ENCODE data around the gene LBHD1.
A peak's percentile ranks its signal among the peaks of the same experiment; 100 is the strongest.

Gene LBHD1

GRCh38 chr11:62689421-62690183 lies 17.5 kb upstream of the LBHD1 start, which contains the start of gene LRRN4CL:
Gene LRRN4CL, minus strand, starts transcription at chr11:62689530. Its CDS starts 1,022 bp downstream, at chr11:62688508.
- H3K27ac ChIP-seq (ENCODE audit: low read depth, low read length), result no peak within 1 kb of the TSS
- 86% methylated on average over 9 of the region's 11 CpGs for WGBS
- H3K4me3 ChIP-seq (ENCODE audit: low read length), result no peak within 1 kb of the TSS
- no peaks in the 10 kb centered on the region for H3K9me3 ChIP-seq (ENCODE audit: insufficient read depth, low read depth, low read length)
- peaks cover 44% of the 10 kb centered on the region for H3K36me3 ChIP-seq (ENCODE audit: insufficient read depth, low read length)
- no peak within 1 kb of the TSS; the same call in 1 of the 2 replicates for H3K9ac ChIP-seq (ENCODE audit: low read depth, low read length)
- H3K4me1 ChIP-seq (ENCODE audit: insufficient read depth, low read length), result no peaks in the 10 kb centered on the region
- H3K27me3 ChIP-seq (ENCODE audit: insufficient read depth, low read length), result no peaks in the 10 kb centered on the region

GRCh38 chr11:62688491-62688890 lies 16.4 kb upstream of the LBHD1 start:
- Histone ChIP-seq H3K27me3 (ENCODE audit: insufficient read depth, low read length) (no peaks in the 10 kb centered on the region), H3K36me3 (ENCODE audit: insufficient read depth, low read length) (peaks cover 34% of the 10 kb centered on the region), H3K27ac (ENCODE audit: low read depth, low read length) (no peak overlapping the region), H3K4me1 (ENCODE audit: insufficient read depth, low read length) (no peaks in the 10 kb centered on the region), H3K4me3 (ENCODE audit: low read length) (no peak overlapping the region), H3K9me3 (ENCODE audit: insufficient read depth, low read depth, low read length) (no peaks in the 10 kb centered on the region), H3K9ac (ENCODE audit: low read depth, low read length) (no peak overlapping the region)
- 90% methylated on average over 1 of the region's 1 CpG for WGBS

DNA sequence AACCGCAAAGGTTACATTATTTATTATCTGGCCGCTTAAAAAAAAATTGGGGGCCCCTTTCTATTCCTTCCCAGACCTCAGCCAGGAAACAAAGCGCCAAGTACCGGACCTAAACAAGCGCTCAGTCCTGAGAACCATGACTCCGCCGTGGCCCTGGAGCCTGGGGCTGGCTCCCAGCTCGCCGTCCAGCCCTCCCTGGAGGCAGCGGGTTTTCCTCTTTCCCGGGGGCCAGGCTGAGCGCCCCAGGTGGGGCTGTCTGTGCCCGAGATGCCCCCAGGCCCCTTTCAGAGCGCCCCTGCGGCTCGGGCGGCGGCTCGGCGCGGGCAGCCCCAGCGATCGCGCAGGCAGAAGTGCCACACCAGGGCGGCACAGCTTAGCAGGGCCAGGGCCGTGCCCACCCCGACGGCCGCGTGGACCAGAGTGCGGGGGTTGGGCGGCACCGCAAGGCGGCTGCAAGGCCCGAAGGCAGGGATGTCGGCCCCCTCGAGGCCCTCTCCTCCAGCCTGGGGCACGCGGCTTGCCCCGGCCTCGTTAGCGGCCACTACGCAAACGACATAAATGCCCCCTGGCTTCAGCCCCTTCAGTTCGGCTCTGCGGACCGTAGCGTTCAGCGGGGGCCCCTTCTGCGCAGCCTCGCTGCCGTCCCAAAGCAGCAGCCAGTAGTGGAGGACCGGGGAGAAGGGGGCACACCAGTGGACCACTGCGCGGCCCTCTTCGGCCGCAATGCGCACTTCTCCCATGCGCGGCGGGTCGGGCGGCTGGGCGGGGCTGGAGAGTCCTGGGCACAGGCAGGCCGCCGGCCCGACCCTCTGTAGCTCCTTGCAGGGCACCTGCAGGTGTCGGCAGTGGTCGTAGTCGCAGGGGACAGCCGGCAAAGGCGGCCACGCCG lies 15.7 kb upstream of the LBHD1 start:
- WGBS, result 94% methylated on average over 74 of the region's 74 CpGs
- Histone ChIP-seq H3K27me3 (ENCODE audit: insufficient read depth, low read length) (no peaks in the 10 kb centered on the region), H3K4me1 (ENCODE audit: insufficient read depth, low read length) (no peaks in the 10 kb centered on the region), H3K36me3 (ENCODE audit: insufficient read depth, low read length) (peaks cover 27% of the 10 kb centered on the region), H3K9ac (ENCODE audit: low read depth, low read length) (no peak overlapping the region), H3K9me3 (ENCODE audit: insufficient read depth, low read depth, low read length) (no peaks in the 10 kb centered on the region), H3K4me3 (ENCODE audit: low read length) (no peak overlapping the region), H3K27ac (ENCODE audit: low read depth, low read length) (no peak overlapping the region)

GRCh38 chr11:62682518-62682917 lies 10.5 kb upstream of the LBHD1 start:
- no peak overlapping the region for H3K27ac ChIP-seq (ENCODE audit: low read depth, low read length)
- no peaks in the 10 kb centered on the region for H3K27me3 ChIP-seq (ENCODE audit: insufficient read depth, low read length)
- no peak overlapping the region for H3K9ac ChIP-seq (ENCODE audit: low read depth, low read length)
- H3K9me3 ChIP-seq (ENCODE audit: insufficient read depth, low read depth, low read length), result no peaks in the 10 kb centered on the region
- 93% methylated on average over 7 of the region's 7 CpGs for WGBS
- peaks cover 6% of the 10 kb centered on the region; the same call in 1 of the 2 replicates for H3K4me1 ChIP-seq (ENCODE audit: insufficient read depth, low read length)
- peaks cover 5% of the 10 kb centered on the region for H3K36me3 ChIP-seq (ENCODE audit: insufficient read depth, low read length)
- no peak overlapping the region for H3K4me3 ChIP-seq (ENCODE audit: low read length)

DNA sequence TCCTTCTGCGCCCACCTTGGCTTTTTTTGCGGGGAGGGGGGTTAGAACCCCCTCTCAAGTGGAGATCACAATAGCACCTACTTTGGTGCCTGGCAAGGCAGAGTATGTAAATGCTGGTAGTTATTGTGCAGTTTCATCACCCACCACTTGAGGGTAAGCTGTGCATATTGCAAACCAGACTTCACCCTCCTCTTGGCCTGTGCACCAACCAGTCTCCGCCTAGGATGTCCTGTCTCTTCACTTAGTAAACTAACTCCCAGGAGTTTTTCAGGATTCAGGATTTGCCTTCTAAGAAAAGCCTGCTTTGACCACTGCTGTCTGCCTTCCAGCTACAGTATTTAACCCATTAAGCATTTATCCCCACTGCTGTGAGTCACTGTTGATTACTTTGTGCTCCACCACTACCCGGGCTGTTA lies 8.8 kb upstream of the LBHD1 start:
- H3K27me3 ChIP-seq (ENCODE audit: insufficient read depth, low read length), result no peaks in the 10 kb centered on the region
- WGBS, result 87% methylated on average over 4 of the region's 4 CpGs
- peaks cover 7% of the 10 kb centered on the region; the same call in 1 of the 2 replicates for H3K4me1 ChIP-seq (ENCODE audit: insufficient read depth, low read length)
- H3K36me3 ChIP-seq (ENCODE audit: insufficient read depth, low read length), result peaks cover 20% of the 10 kb centered on the region
- H3K9ac ChIP-seq (ENCODE audit: low read depth, low read length), result peak overlapping the region; percentile 12; the same call in 1 of the 2 replicates
- H3K27ac ChIP-seq (ENCODE audit: low read depth, low read length), result no peak overlapping the region
- no peak overlapping the region for H3K4me3 ChIP-seq (ENCODE audit: low read length)
- H3K9me3 ChIP-seq (ENCODE audit: insufficient read depth, low read depth, low read length), result no peaks in the 10 kb centered on the region

DNA sequence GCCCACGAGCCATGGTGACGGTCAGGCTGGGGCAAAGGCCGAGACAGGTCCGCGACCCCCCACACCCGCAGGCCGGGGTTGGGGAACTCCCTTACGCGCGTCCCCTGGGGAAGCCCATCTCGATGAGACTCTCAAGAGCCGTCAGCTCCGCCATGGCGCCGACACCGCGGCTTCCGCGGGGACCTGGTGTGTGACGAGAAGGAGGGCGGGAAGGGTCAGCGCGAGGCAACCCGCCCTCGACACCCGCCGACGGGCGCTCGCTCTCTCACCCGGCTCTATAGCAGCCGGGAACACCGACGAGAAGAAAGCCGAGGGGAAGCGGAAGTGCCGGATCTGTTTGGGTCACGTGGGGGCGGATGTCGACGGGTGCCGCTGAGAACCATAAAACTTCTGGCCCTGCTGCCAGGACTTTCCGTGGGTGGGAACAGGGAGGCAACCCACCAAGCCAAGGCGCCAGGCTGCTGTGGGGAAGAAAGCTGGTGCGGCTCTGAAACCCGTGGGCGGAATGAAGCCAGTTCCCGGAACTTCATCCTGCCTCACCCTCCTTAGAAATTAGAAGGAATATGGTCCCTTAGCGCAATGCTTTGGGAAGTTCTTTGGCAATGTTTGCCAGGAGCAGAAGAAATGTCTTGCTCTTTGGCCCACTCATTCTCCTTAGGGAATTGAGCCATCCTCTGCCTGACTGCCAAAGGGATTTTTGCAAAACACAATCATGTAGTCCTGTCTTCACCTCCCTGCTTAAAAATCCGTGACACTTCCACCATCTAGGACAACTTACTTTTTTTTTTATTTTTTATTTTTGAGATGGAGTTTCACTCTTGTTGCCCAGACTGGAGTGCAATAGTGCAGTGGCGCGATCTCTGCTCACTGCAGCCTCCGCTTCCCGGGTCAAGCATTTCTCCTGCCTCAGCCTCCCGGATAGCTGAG lies 7.0 kb upstream of the LBHD1 start, which contains the start of gene UBXN1:
UBXN1 (minus strand) TSS at position 304 of the 927 bp plus-strand sequence; CDS start at position 154, 150 bp downstream.
- 9% methylated on average over 53 of the region's 55 CpGs for WGBS
- Histone ChIP-seq H3K27me3 (ENCODE audit: insufficient read depth, low read length) (no peaks in the 10 kb centered on the region), H3K4me1 (ENCODE audit: insufficient read depth, low read length) (peaks cover 7% of the 10 kb centered on the region; the same call in 1 of the 2 replicates), H3K4me3 (ENCODE audit: low read length) (peak within 1 kb of the TSS; percentile 96), H3K27ac (ENCODE audit: low read depth, low read length) (peak within 1 kb of the TSS; percentile 60), H3K9me3 (ENCODE audit: insufficient read depth, low read depth, low read length) (no peaks in the 10 kb centered on the region), H3K9ac (ENCODE audit: low read depth, low read length) (peak within 1 kb of the TSS; percentile 89), H3K36me3 (ENCODE audit: insufficient read depth, low read length) (peaks cover 33% of the 10 kb centered on the region)

GRCh38 chr11:62678433-62678769 lies 6.3 kb upstream of the LBHD1 start:
- Histone ChIP-seq H3K36me3 (ENCODE audit: insufficient read depth, low read length) (peaks cover 37% of the 10 kb centered on the region), H3K9ac (ENCODE audit: low read depth, low read length) (peak overlapping the region; percentile 89), H3K9me3 (ENCODE audit: insufficient read depth, low read depth, low read length) (no peaks in the 10 kb centered on the region), H3K27me3 (ENCODE audit: insufficient read depth, low read length) (no peaks in the 10 kb centered on the region), H3K4me1 (ENCODE audit: insufficient read depth, low read length) (peaks cover 7% of the 10 kb centered on the region; the same call in 1 of the 2 replicates), H3K4me3 (ENCODE audit: low read length) (peak overlapping the region; percentile 96), H3K27ac (ENCODE audit: low read depth, low read length) (peak overlapping the region; percentile 60)
- WGBS, result 7% methylated on average over 16 of the region's 16 CpGs

DNA sequence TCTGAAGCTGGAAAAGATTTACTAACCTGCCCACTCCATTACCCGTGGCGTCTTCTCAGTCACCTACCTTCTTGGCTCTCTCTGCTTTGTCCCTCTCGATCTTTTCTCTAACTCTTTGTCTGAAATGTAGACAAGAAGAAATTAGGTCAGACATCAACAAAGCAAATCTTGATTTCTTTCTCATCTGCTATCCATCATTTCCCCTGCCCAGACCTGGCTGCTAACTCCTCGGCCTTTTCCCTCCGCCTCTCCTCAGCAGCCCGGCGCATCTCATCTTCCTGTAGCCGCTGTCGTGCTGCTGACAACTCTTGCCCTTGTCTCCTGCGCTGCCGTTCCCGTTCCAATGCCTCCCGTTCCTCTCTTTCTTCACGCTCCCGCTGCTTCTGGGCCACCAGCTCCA lies 5.6 kb upstream of the LBHD1 start:
- peaks cover 43% of the 10 kb centered on the region for H3K36me3 ChIP-seq (ENCODE audit: insufficient read depth, low read length)
- H3K4me1 ChIP-seq (ENCODE audit: insufficient read depth, low read length), result peaks cover 7% of the 10 kb centered on the region; the same call in 1 of the 2 replicates
- H3K9ac ChIP-seq (ENCODE audit: low read depth, low read length), result peak overlapping the region; percentile 89; the same call in 1 of the 2 replicates
- 94% methylated on average over 15 of the region's 15 CpGs for WGBS
- H3K9me3 ChIP-seq (ENCODE audit: insufficient read depth, low read depth, low read length), result no peaks in the 10 kb centered on the region
- peak overlapping the region; percentile 96 for H3K4me3 ChIP-seq (ENCODE audit: low read length)
- H3K27me3 ChIP-seq (ENCODE audit: insufficient read depth, low read length), result no peaks in the 10 kb centered on the region
- no peak overlapping the region for H3K27ac ChIP-seq (ENCODE audit: low read depth, low read length)

- Histone ChIP-seq H3K27me3 (ENCODE audit: insufficient read depth, low read length) (no peaks in the 10 kb centered on the region), H3K9me3 (ENCODE audit: insufficient read depth, low read depth, low read length) (no peaks in the 10 kb centered on the region), H3K27ac (ENCODE audit: low read depth, low read length) (no peak overlapping the region), H3K36me3 (ENCODE audit: insufficient read depth, low read length) (peaks cover 44% of the 10 kb centered on the region), H3K4me1 (ENCODE audit: insufficient read depth, low read length) (peaks cover 7% of the 10 kb centered on the region; the same call in 1 of the 2 replicates), H3K4me3 (ENCODE audit: low read length) (peak overlapping the region; percentile 96), H3K9ac (ENCODE audit: low read depth, low read length) (no peak overlapping the region)
- 93% methylated on average over 5 of the region's 6 CpGs for WGBS
Observed at GRCh38 chr11:62677156-62677555, 5.1 kb upstream of the LBHD1 start.

GRCh38 chr11:62676698-62677097 lies 4.6 kb upstream of the LBHD1 start:
- Histone ChIP-seq H3K4me1 (ENCODE audit: insufficient read depth, low read length) (peaks cover 7% of the 10 kb centered on the region; the same call in 1 of the 2 replicates), H3K4me3 (ENCODE audit: low read length) (no peak overlapping the region), H3K27me3 (ENCODE audit: insufficient read depth, low read length) (no peaks in the 10 kb centered on the region), H3K9ac (ENCODE audit: low read depth, low read length) (no peak overlapping the region), H3K27ac (ENCODE audit: low read depth, low read length) (no peak overlapping the region), H3K36me3 (ENCODE audit: insufficient read depth, low read length) (peaks cover 44% of the 10 kb centered on the region), H3K9me3 (ENCODE audit: insufficient read depth, low read depth, low read length) (no peaks in the 10 kb centered on the region)
- WGBS, result 85% methylated on average over 6 of the region's 6 CpGs

Data from HUES64 (cell line).